HK-2 (cell line): ENCODE results near the gene ZNF609.

Experiments used
- DNase-seq: peaks from one replicate; pipeline ENCODE4 v3.0.0-alpha.2; 2018; ENCODE audit not compliant: unreplicated experiment

The ZNF609 gene

GRCh38 chr15:64696481-64696880 is 236.1 kb downstream of the ZNF609 start:
- no peak for DNase-seq

- no peak for DNase-seq
Measured at GRCh38 chr15:64697911-64698369, 237.6 kb downstream of the ZNF609 start.

- DNase-seq: no peak
Measured at GRCh38 chr15:64698823-64699222, 238.4 kb downstream of the ZNF609 start.

- no peak for DNase-seq
Measured at GRCh38 chr15:64699751-64700388, 239.5 kb downstream of the ZNF609 start.

- no peak for DNase-seq
Measured at GRCh38 chr15:64701051-64701450, 240.7 kb downstream of the ZNF609 start.

- DNase-seq: no peak
Measured at GRCh38 chr15:64701482-64702184, 241.3 kb downstream of the ZNF609 start.

GRCh38 chr15:64702816-64703631 is 242.6 kb downstream of the ZNF609 start:
- DNase-seq: peak; percentile 90

GRCh38 chr15:64703632-64703959 is 243.2 kb downstream of the ZNF609 start:
- DNase-seq: no peak

- DNase-seq: no peak
Measured at GRCh38 chr15:64705006-64705405, 244.6 kb downstream of the ZNF609 start.

- no peak for DNase-seq
Measured at GRCh38 chr15:64706011-64706911, 245.9 kb downstream of the ZNF609 start.

- no peak for DNase-seq
Measured at GRCh38 chr15:64710676-64711428, 250.5 kb downstream of the ZNF609 start.

- DNase-seq: no peak
Measured at GRCh38 chr15:64712353-64712752, 252.0 kb downstream of the ZNF609 start.

GRCh38 chr15:64713592-64713991 is 253.2 kb downstream of the ZNF609 start:
- no peak for DNase-seq

- no peak for DNase-seq
Measured at GRCh38 chr15:64716452-64716851, 256.1 kb downstream of the ZNF609 start.

- no peak for DNase-seq
Measured at GRCh38 chr15:64717130-64717529, 256.8 kb downstream of the ZNF609 start.

GRCh38 chr15:64717735-64718495 is 257.5 kb downstream of the ZNF609 start:
- DNase-seq: no peak

- DNase-seq: no peak
Measured at GRCh38 chr15:64720188-64720587, 259.8 kb downstream of the ZNF609 start.

- no peak for DNase-seq
Measured at GRCh38 chr15:64730151-64730550, 269.8 kb downstream of the ZNF609 start.

GRCh38 chr15:64731012-64731804 is 270.8 kb downstream of the ZNF609 start:
- peak; percentile 76 for DNase-seq
